HepG2 (cell line): Measurements from ENCODE around the gene PRKN. TPM values are rescaled to one million over a fixed set of nuclear protein-coding genes. Genes with fewer than 3 reads are reported as not detected.

ENCODE experiments used
- GATAD1 ChIP-seq: IDR thresholded peaks from 2 replicates; pipeline ENCODE4 v1.6.1; 2016; ENCODE audit warnings: missing genetic modification reagents, missing compliant biosample characterization
- KDM2A ChIP-seq: sonication (generic); formaldehyde crosslinking; IDR thresholded peaks from 2 replicates; pipeline ENCODE4 v1.4.0; 2020; ENCODE audit warnings: low read depth, missing genetic modification reagents, borderline replicate concordance
- KMT2B ChIP-seq: IDR thresholded peaks from 2 replicates; pipeline ENCODE4 v1.6.1; 2016; ENCODE audit warnings: missing genetic modification reagents, missing compliant biosample characterization
- NRL ChIP-seq: sonication (generic); formaldehyde crosslinking; IDR thresholded peaks from 2 replicates; pipeline ENCODE4 v1.5.0; 2020; ENCODE audit warnings: missing genetic modification reagents, mild to moderate bottlenecking, moderate library complexity, borderline replicate concordance
- PHF8 ChIP-seq: sonication (generic); formaldehyde crosslinking; IDR thresholded peaks from 2 replicates; pipeline ENCODE4 v1.5.0; 2020; ENCODE audit warnings: missing genetic modification reagents
- WIZ ChIP-seq: sonication (generic); formaldehyde crosslinking; IDR thresholded peaks from 2 replicates; pipeline ENCODE4 v1.5.1; 2020; ENCODE audit warnings: mild to moderate bottlenecking, missing genetic modification reagents
- ZBTB10 ChIP-seq: sonication (generic); formaldehyde crosslinking; IDR thresholded peaks from 2 replicates; pipeline ENCODE4 v1.4.0; 2020; ENCODE audit warnings: missing genetic modification reagents, borderline replicate concordance
- ZBTB26 ChIP-seq: IDR thresholded peaks from 2 replicates; pipeline ENCODE4 v1.6.1; 2016; ENCODE audit warnings: missing compliant biosample characterization, missing genetic modification reagents, borderline replicate concordance
- ZFP41 ChIP-seq: sonication (generic); formaldehyde crosslinking; IDR thresholded peaks from 2 replicates; pipeline ENCODE4 v1.4.0; 2020; ENCODE audit warnings: mild to moderate bottlenecking, missing genetic modification reagents, borderline replicate concordance
- ZNF143 ChIP-seq: sonication (generic); formaldehyde crosslinking; IDR thresholded peaks from 2 replicates; pipeline ENCODE4 v1.4.0; 2020; ENCODE audit warnings: missing genetic modification reagents
- ZNF180 ChIP-seq: sonication (generic); formaldehyde crosslinking; IDR thresholded peaks from 2 replicates; pipeline ENCODE4 v1.4.0; 2020; ENCODE audit warnings: low read depth, missing genetic modification reagents, borderline replicate concordance
- ZNF280D ChIP-seq: sonication (generic); formaldehyde crosslinking; IDR thresholded peaks from 2 replicates; pipeline ENCODE4 v1.5.1; 2020; ENCODE audit warnings: mild to moderate bottlenecking, missing genetic modification reagents
- ZNF446 ChIP-seq: sonication (generic); formaldehyde crosslinking; IDR thresholded peaks from 2 replicates; pipeline ENCODE4 v1.5.0; 2020; ENCODE audit warnings: mild to moderate bottlenecking, missing genetic modification reagents
- ZNF501 ChIP-seq: sonication (generic); formaldehyde crosslinking; IDR thresholded peaks from 2 replicates; pipeline ENCODE4 v1.5.1; 2020; ENCODE audit warnings: mild to moderate bottlenecking, moderate library complexity, missing genetic modification reagents
- ZNF691 ChIP-seq: sonication (generic); formaldehyde crosslinking; IDR thresholded peaks from 2 replicates; pipeline ENCODE4 v1.4.0; 2020; ENCODE audit warnings: missing genetic modification reagents, low read depth, mild to moderate bottlenecking, borderline replicate concordance
- ZNF710 ChIP-seq: sonication (generic); formaldehyde crosslinking; IDR thresholded peaks from 2 replicates; pipeline ENCODE4 v1.5.0; 2020; ENCODE audit warnings: mild to moderate bottlenecking, missing genetic modification reagents, borderline replicate concordance
- ZNF75D ChIP-seq: sonication (generic); formaldehyde crosslinking; IDR thresholded peaks from 2 replicates; pipeline ENCODE4 v1.8.1; 2023; ENCODE audit warnings: missing genetic modification reagents, mild to moderate bottlenecking, borderline replicate concordance
- ZSCAN9 ChIP-seq: IDR thresholded peaks from 2 replicates; pipeline ENCODE4 v1.6.1; 2016; ENCODE audit warnings: borderline replicate concordance
- polyA plus RNA-seq, 8 experiments: library from polyadenylated mRNA; depleted of rRNA in 3 of 8; stranded (reverse) in 7 of 8; unstranded in 1 of 8; fragments of >200 nt; fragmentation: Illumina TruSeq in 4 of 8; extraction: Trizol in 4 of 8; gene quantifications; 2 replicates each; pipeline versions ENCODE4 v1.2.1 to v1.2.3, GENCODE V29; 2011 to 2016; ENCODE audit warnings: low read depth in 4 of 8, missing spikeins in 1 of 8, mixed read lengths in 1 of 8; ENCODE audit not compliant: insufficient read depth in 1 of 8
- total RNA-seq, 5 experiments: library from RNA; depleted of rRNA; stranded (reverse); fragments of >200 nt; fragmentation: Illumina TruSeq; extraction: Trizol; gene quantifications; 2 replicates each; pipeline ENCODE4 v1.2.3, GENCODE V29; 2016; ENCODE audit warnings: low read depth in 1 of 5

Gene PRKN
- total and polyA plus RNA-seq, 2 of the 13 experiments (the other 11 are each of a cell fraction or from before 2014, with no cell fraction given): 0.31 to 0.44 TPM

- TF ChIP-seq ZNF143 (CRISPR knock-in tag): peak; percentile 97
- TF ChIP-seq ZBTB10: peak; percentile 47; the same call in 1 of the 2 replicates
- peak; percentile 84 for TF ChIP-seq PHF8 (CRISPR knock-in tag)
- no peak; the same call in 1 of the 2 replicates for TF ChIP-seq WIZ (CRISPR knock-in tag)
- no peak for TF ChIP-seq ZNF280D
- TF ChIP-seq ZNF691 (CRISPR knock-in tag): 0 out of 2 replicates have a peak, but pooled peaks have one; percentile 76
- TF ChIP-seq NRL (CRISPR knock-in tag): peak; percentile 87; the same call in 1 of the 2 replicates
- TF ChIP-seq ZNF75D: no peak
- peak; percentile 34; the same call in 1 of the 2 replicates for TF ChIP-seq ZNF180 (CRISPR knock-in tag)
- TF ChIP-seq ZSCAN9 (CRISPR knock-in tag): no peak
- peak; percentile 59; the same call in 1 of the 2 replicates for TF ChIP-seq KMT2B
- peak; percentile 70 for TF ChIP-seq GATAD1 (CRISPR knock-in tag)
- TF ChIP-seq ZNF501: peak; percentile 83
- no peak for TF ChIP-seq ZNF710 (CRISPR knock-in tag)
- TF ChIP-seq ZBTB26 (CRISPR knock-in tag): no peak; the same call in 1 of the 2 replicates
- no peak; the same call in 1 of the 2 replicates for TF ChIP-seq ZNF446
- peak; percentile 69; the same call in 1 of the 2 replicates for TF ChIP-seq ZFP41
- TF ChIP-seq KDM2A (CRISPR knock-in tag): peak; percentile 81
Observed at GRCh38 chr6:162727322-162728182, at the start of gene PRKN, which contains the start of gene PACRG (continued).
